A549 treated with dexamethasone at 1 μM for 4 hours (cell line): ENCODE results near the gene ADPRH. TPM values are rescaled to one million over a fixed set of nuclear protein-coding genes. Genes with fewer than 3 reads are reported as not detected.

Experiments used
- total RNA-seq: library from RNA; stranded (reverse); fragments of 200-300 nt; extraction: Qiagen RNA extraction; gene quantifications from 5 replicates; pipeline ENCODE4 v1.2.3, GENCODE V29; 2022

The ADPRH gene
- total RNA-seq = 3.1 to 3.6 TPM (median 3.2 TPM) in 5 replicates

GRCh38 chr3:119579366-119580066, at the start of gene ADPRH:
Gene ADPRH, plus strand, starts transcription at chr3:119579492. Its CDS starts 2,678 bp downstream, at chr3:119582170.

GRCh38 chr3:119559441-119559963, 19.8 kb upstream of the ADPRH start, which contains the start of gene CD80:
Gene CD80, minus strand, starts transcription at chr3:119559614. Its CDS starts 1,886 bp downstream, at chr3:119557728.

GRCh38 chr3:119597548-119598288, 18.4 kb downstream of the ADPRH start, which contains the start of gene PLA1A:
Gene PLA1A, plus strand, starts transcription at chr3:119597885. Its CDS starts 29 bp downstream, at chr3:119597914.

Other genes starting within 250 kb of the ADPRH start
- 18.5 to 25.3 TPM (median 23.0 TPM) in 5 replicates for gene TMEM39A, start 115.9 kb upstream of the ADPRH start, total RNA-seq
- 7.2 to 7.9 TPM (median 7.7 TPM) in 5 replicates for gene POGLUT1, start 110.5 kb upstream of the ADPRH start, total RNA-seq
- gene TIMMDC1, start 80.9 kb upstream of the ADPRH start, total RNA-seq = 65.9 to 82.5 TPM (median 74.0 TPM) in 5 replicates
- 0.04 to 0.09 TPM in 2 of 5 replicates, not detected in the others for gene CD80, start 19.9 kb upstream of the ADPRH start, total RNA-seq
- gene PLA1A, start 18.4 kb downstream of the ADPRH start, total RNA-seq = 0.22 to 0.44 TPM (median 0.31 TPM) in 5 replicates
- 0.13 to 0.95 TPM (median 0.23 TPM) in 5 replicates for gene POPDC2, start 81.1 kb downstream of the ADPRH start, total RNA-seq
- 98.1 to 134 TPM (median 98.9 TPM) in 5 replicates for gene COX17, start 97.9 kb downstream of the ADPRH start, total RNA-seq
- gene CFAP91, start 123.5 kb downstream of the ADPRH start, total RNA-seq = 0.21 to 0.32 TPM (median 0.23 TPM) in 4 of 5 replicates, not detected in the other
- gene NR1I2, start 202.6 kb downstream of the ADPRH start, total RNA-seq = not detected in 5 replicates